HCT116 (cell line): ENCODE measurements around the gene FAM234B. TPM values are rescaled to one million over a fixed set of nuclear protein-coding genes. Genes with fewer than 3 reads are reported as not detected.

Experiments
- ATAC-seq: fragments of 200-7000 bp; cut with Tn5 transposase; 2 replicates; pipeline ENCODE4 v1.9.1; 2020; ENCODE audit warnings: mild to moderate bottlenecking, moderate library complexity
- BruUV-seq: library from RNA; stranded (reverse); fragments of 400-500 nt; replicated peaks from 2 replicates; lab custom pipeline; 2021; lab: Mats Ljungman, UMichigan
- CTCF ChIA-PET: fragments of 300-600 bp; sonication (Branson Sonifier 250); formaldehyde crosslinking; loops from one replicate; lab custom pipeline; 2021; ENCODE audit warnings: antibody characterized with exemption; lab: Charles Lee
- POLR2A ChIA-PET: fragments of 300-600, 350-600 bp; sonication (Branson Sonifier 250); formaldehyde crosslinking; loops from one replicate; lab custom pipeline; 2021; ENCODE audit warnings: antibody characterized with exemption; lab: Charles Lee
- RAD21 ChIA-PET, 2 experiments: fragments of 300-600 bp; sonication (Branson Sonifier 250); formaldehyde crosslinking; loops; one replicate each; lab custom pipeline; 2023; ENCODE audit warnings: low total read pairs in 2 of 2; ENCODE audit not compliant: uncharacterized antibody in 2 of 2, unreplicated experiment in 2 of 2, low non-redundant PET in 1 of 2; lab: Charles Lee
- DNase-seq: peaks from one replicate; pipeline ENCODE4 v3.0.0-alpha.2; 2010; ENCODE audit warnings: low read depth, low spot score
- H2AFZ ChIP-seq: fragments of 200-600 bp; shearing (Covaris generic), sonication (generic); 2 replicates; pipeline ENCODE4 v1.6.1; 2017; ENCODE audit warnings: low read depth, mixed run types, mixed read lengths, antibody characterized with exemption, low read length; ENCODE audit not compliant: poor library complexity, severe bottlenecking
- H3K27ac ChIP-seq: 2 replicates; pipeline ENCODE4 v1.5.1; 2012; ENCODE audit warnings: low read depth, low read length
- H3K27me3 ChIP-seq: fragments of 200-600 bp; sonication (generic); 2 replicates; pipeline ENCODE4 v1.6.1; 2016; ENCODE audit warnings: mixed run types, low read length, mixed read lengths; ENCODE audit not compliant: insufficient read depth
- H3K36me3 ChIP-seq, 2 experiments: fragments of 200-500 bp in 1 of 2; fragments of 200-600 bp in 1 of 2; sonication (Bioruptor generic) in 1 of 2; sonication (generic) in 1 of 2; 2 replicates each; pipeline versions ENCODE4 v1.5.1 to v1.6.1; 2014 to 2016; ENCODE audit warnings: low read length in 2 of 2, inconsistent platforms in 1 of 2, mixed read lengths in 1 of 2, mixed run types in 1 of 2; ENCODE audit not compliant: insufficient read depth in 2 of 2, control insufficient read depth in 1 of 2
- H3K4me1 ChIP-seq, 2 experiments: fragments of 200-600 bp in 1 of 2; sonication (generic) in 1 of 2; 2 replicates each; pipeline versions ENCODE4 v1.5.1 to v1.6.1; 2012 to 2017; ENCODE audit warnings: low read length in 2 of 2, inconsistent platforms in 1 of 2, mild to moderate bottlenecking in 1 of 2, mixed read lengths in 1 of 2, mixed run types in 1 of 2, moderate library complexity in 1 of 2; ENCODE audit not compliant: insufficient read depth in 2 of 2, control insufficient read depth in 1 of 2
- H3K4me2 ChIP-seq: fragments of 200-600 bp; sonication (generic); 2 replicates; pipeline ENCODE4 v1.6.1; 2017; ENCODE audit warnings: mixed run types, low read length, mixed read lengths
- H3K4me3 ChIP-seq, 2 experiments: fragments of 200-600 bp in 1 of 2; sonication (generic) in 1 of 2; replicated peaks in 1 of 2; 2 replicates each; pipeline ENCODE4 v1.5.1; 2011 to 2016; ENCODE audit warnings: low read length in 2 of 2, control low read depth in 1 of 2, low read depth in 1 of 2, mild to moderate bottlenecking in 1 of 2, mixed read lengths in 1 of 2, mixed run types in 1 of 2
- H3K79me2 ChIP-seq: fragments of 200-600 bp; sonication (generic); 2 replicates; pipeline ENCODE4 v1.6.1; 2017; ENCODE audit warnings: mild to moderate bottlenecking, mixed run types, low read length, moderate library complexity, mixed read lengths; ENCODE audit not compliant: insufficient read depth
- H3K9ac ChIP-seq: fragments of 200-600 bp; sonication (generic); 2 replicates; pipeline ENCODE4 v1.6.1; 2016; ENCODE audit warnings: low read length, mixed read lengths
- H3K9me2 ChIP-seq: fragments of 200-600 bp; sonication (generic), shearing (Covaris generic); 2 replicates; pipeline ENCODE4 v1.6.1; 2017; ENCODE audit warnings: mixed run types, mild to moderate bottlenecking, moderate library complexity; ENCODE audit not compliant: insufficient read depth
- H3K9me3 ChIP-seq, 2 experiments: fragments of 200-500 bp in 1 of 2; fragments of 200-600 bp in 1 of 2; sonication (Bioruptor generic) in 1 of 2; sonication (generic) in 1 of 2; 2 replicates each; pipeline ENCODE4 v1.6.1; 2014 to 2017; ENCODE audit warnings: low read length in 2 of 2, mixed read lengths in 2 of 2, inconsistent platforms in 1 of 2, low read depth in 1 of 2, mild to moderate bottlenecking in 1 of 2, mixed run types in 1 of 2, moderate library complexity in 1 of 2; ENCODE audit not compliant: control insufficient read depth in 1 of 2, insufficient read depth in 1 of 2
- H4K20me1 ChIP-seq: fragments of 200-600 bp; sonication (generic), shearing (Covaris generic); 2 replicates; pipeline ENCODE4 v1.6.1; 2017; ENCODE audit warnings: mixed run types, mild to moderate bottlenecking, moderate library complexity; ENCODE audit not compliant: insufficient read depth
- CBX3 ChIP-seq: IDR thresholded peaks from 2 replicates; pipeline ENCODE4 v1.6.1; 2012; ENCODE audit warnings: low read depth
- EGR1 ChIP-seq: IDR thresholded peaks from 2 replicates; pipeline ENCODE4 v1.6.1; 2012; ENCODE audit warnings: low read depth
- ELF1 ChIP-seq: IDR thresholded peaks from 2 replicates; pipeline ENCODE4 v1.6.1; 2012; ENCODE audit warnings: low read depth, borderline replicate concordance
- EZH2phosphoT487 ChIP-seq: fragments of 200-600 bp; IDR thresholded peaks from 2 replicates; pipeline ENCODE4 v1.6.1; 2018; ENCODE audit warnings: antibody characterized with exemption, borderline replicate concordance
- FOSL1 ChIP-seq: IDR thresholded peaks from 2 replicates; pipeline ENCODE4 v1.6.1; 2012; ENCODE audit warnings: low read depth
- POLR2A ChIP-seq: IDR thresholded peaks from 2 replicates; pipeline ENCODE4 v1.7.0; 2011; ENCODE audit warnings: borderline replicate concordance; ENCODE audit not compliant: insufficient read depth, insufficient read length; ENCODE audit errors: extremely low read depth
- POLR2AphosphoS5 ChIP-seq: IDR thresholded peaks from 2 replicates; pipeline ENCODE4 v1.6.1; 2011; ENCODE audit warnings: mild to moderate bottlenecking, low read depth, low read length, moderate library complexity
- TCF7L2 ChIP-seq: IDR thresholded peaks from 2 replicates; pipeline ENCODE4 v1.7.0; 2011; ENCODE audit warnings: borderline replicate concordance, inconsistent platforms; ENCODE audit not compliant: insufficient read depth, insufficient read length; ENCODE audit errors: extremely low read depth
- ZFX ChIP-seq: fragments of 450-650 bp; IDR thresholded peaks from 2 replicates; pipeline ENCODE4 v1.6.1; 2017
- intact Hi-C: fragments of 100-400 bp; cut with micrococcal nuclease; formaldehyde crosslinking; loops from 2 replicates; pipeline ENCODE4 v1.10.0; 2022
- total RNA-seq: library from RNA; stranded (reverse); gene quantifications from one replicate; pipeline ENCODE4 v1.2.1, GENCODE V29; 2021; ENCODE audit not compliant: unreplicated experiment
- TF ChIP-seq, protein P1 (sequence below): IDR thresholded peaks from 2 replicates; pipeline ENCODE4 v1.6.1; 2012
- TF ChIP-seq, protein P2 (sequence below): IDR thresholded peaks from 2 replicates; pipeline ENCODE4 v1.6.1; 2012

Gene FAM234B
- total RNA-seq, 1 experiment from 2014 or later, result 15.9 TPM

DNA sequence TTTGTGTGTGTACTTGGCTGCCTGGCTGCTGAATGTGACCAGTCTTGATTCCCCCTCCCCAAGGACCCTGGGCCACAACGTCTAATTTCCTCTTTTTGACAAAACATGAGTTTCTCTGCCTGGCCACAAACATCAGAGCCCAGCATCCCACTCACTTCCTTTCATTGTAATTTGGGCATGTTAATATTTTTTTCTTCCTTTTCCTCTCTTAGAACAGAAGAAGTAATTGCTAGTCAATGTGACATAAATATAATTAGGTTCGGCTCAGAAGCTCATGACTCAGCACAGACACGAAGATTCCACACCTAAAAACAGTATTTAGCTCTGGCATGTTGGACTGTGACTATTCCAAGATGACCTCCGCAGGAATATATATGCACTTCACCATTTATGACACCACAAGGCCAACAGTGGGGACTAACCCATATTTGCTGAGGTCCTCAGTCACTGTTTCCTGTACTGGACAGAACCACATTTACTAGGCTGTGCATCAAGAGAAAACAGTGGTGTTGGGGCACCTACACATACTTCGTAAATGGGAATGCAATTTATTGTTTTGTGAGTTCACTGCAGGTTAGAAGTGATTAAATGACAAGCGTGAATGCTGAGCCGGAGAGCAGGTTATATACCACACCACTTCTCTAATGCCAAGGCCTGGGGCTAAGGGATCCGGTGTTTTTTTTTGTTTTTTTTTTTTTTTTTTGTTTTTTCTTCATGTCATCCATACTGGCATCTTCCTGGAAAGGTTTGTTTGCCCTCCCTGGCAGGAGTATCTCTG is 55.1 kb downstream of the FAM234B start:
- H2AFZ ChIP-seq, result no peak overlapping the region
- intact Hi-C loops, result loop anchor here (5.0 to 10.0 kb wide), 2 partner anchors 97 to 284 kb away; partner anchors contain the start of genes DDX47 and HEBP1
- H3K36me3 ChIP-seq, result no peaks in the 10 kb centered on the region
- H3K4me1 ChIP-seq, result peaks cover 46 to 86% of the 10 kb centered on the region in 2 experiments
- ChIA-PET CTCF (interaction anchor here (0.6 to 3.2 kb wide), 7 partner anchors 79 to 1068 kb away, joined by 3 to 27 read pairs (median 3); no protein-coding TSS in a partner anchor), RAD21 (interaction anchor here (0.6 to 1.9 kb wide), 5 partner anchors 96 to 137 kb away, joined by 4 to 14 read pairs (median 5); no protein-coding TSS in a partner anchor), POLR2A (interaction anchor here (0.6 to 1.9 kb wide), 4 partner anchors 102 to 113 kb away, joined by 3 to 4 read pairs (median 3); no protein-coding TSS in a partner anchor)
- H3K9me3 ChIP-seq, result no peaks in the 10 kb centered on the region
- peak overlapping the region; percentile 88 for H3K4me2 ChIP-seq
- BruUV-seq, result no TSS peak
- DNase-seq, result no peak
- no peak; the same call in none of the 2 replicates for ATAC-seq
- no peaks in the 10 kb centered on the region for H3K27me3 ChIP-seq
- no peaks in the 10 kb centered on the region for H3K79me2 ChIP-seq
- TF ChIP-seq FOSL1, result no peak
- TF ChIP-seq, protein P1, sequence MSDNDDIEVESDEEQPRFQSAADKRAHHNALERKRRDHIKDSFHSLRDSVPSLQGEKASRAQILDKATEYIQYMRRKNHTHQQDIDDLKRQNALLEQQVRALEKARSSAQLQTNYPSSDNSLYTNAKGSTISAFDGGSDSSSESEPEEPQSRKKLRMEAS, result no peak
- peak overlapping the region; percentile 83 for H3K9ac ChIP-seq
- peak overlapping the region; percentile 92 for H3K27ac ChIP-seq
- no peaks in the 10 kb centered on the region for H4K20me1 ChIP-seq
- H3K4me3 ChIP-seq, result peak overlapping the region in 1 of 2 experiments; percentile 38; a peak in 2 of 4 replicates
- no peaks in the 10 kb centered on the region for H3K9me2 ChIP-seq

DNA sequence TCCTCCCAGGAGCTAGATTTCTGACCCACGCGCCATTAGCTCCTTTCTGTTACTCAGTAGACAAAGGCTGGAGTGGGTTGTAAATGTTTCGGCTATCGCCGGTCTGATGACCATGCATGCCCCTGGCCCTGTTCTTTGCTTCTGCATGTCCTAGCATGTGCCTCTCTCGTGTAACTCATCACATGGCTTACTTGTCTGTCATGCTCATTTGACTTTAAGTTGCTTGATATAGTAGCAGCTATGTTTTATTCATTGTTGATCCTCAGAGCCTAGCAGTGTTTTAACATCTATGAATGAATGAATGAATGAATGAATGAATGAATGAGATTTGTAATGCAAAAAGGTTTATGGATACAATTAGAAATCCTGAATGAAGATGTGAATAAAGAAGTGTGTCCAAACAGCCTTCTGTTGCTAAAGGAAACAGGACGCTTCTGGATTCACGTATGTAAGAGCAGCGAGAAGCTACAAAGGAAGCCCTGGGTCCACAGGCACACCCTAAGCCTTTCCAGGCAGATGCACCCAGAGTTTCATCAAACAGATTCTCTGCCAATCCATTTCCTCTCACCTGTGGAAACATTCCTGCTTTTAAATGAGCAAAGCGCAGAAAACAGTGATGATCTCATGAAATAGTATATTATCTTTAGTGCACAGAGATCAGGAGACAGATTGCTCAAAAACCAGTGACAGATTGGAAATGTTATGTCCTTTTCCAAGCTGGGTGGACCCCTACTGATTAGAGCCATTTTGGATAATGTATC is 55.8 kb downstream of the FAM234B start:
- POLR2A ChIA-PET, result interaction anchor here (1.0 to 2.0 kb wide), 4 partner anchors 101 to 112 kb away, joined by 3 to 11 read pairs (median 4); no protein-coding TSS in a partner anchor
- intact Hi-C loops, result loop anchor here (5.0 to 10.0 kb wide), 2 partner anchors 98 to 285 kb away; partner anchors contain the start of genes DDX47 and HEBP1
- DNase-seq, result no peak

More for the DNA sequence above, 55.8 kb downstream of the FAM234B start:
- Histone ChIP-seq H4K20me1 (no peaks in the 10 kb centered on the region), H3K4me2 (peak overlapping the region; percentile 88), H3K9me2 (no peaks in the 10 kb centered on the region), H3K79me2 (no peaks in the 10 kb centered on the region), H3K36me3 (no peaks in the 10 kb centered on the region), H3K27me3 (no peaks in the 10 kb centered on the region), H3K9ac (peak overlapping the region; percentile 83), H3K4me1 (peaks cover 44 to 78% of the 10 kb centered on the region in 2 experiments), H3K9me3 (no peaks in the 10 kb centered on the region), H2AFZ (no peak overlapping the region), H3K27ac (peak overlapping the region; percentile 92; the same call in 1 of the 2 replicates), H3K4me3 (peak overlapping the region in 1 of 2 experiments; percentile 64; a peak in 1 of 4 replicates)
- ChIA-PET RAD21 (interaction anchor here (0.6 to 1.9 kb wide), 4 partner anchors 95 to 136 kb away, joined by 3 to 14 read pairs (median 4); no protein-coding TSS in a partner anchor), CTCF (interaction anchor here (0.6 to 3.2 kb wide), 4 partner anchors 89 to 1067 kb away, joined by 3 to 27 read pairs (median 8); no protein-coding TSS in a partner anchor)
- no peak for ATAC-seq
- TF ChIP-seq ELF1, result no peak
- no peak for TF ChIP-seq CBX3
- TF ChIP-seq, protein P2, sequence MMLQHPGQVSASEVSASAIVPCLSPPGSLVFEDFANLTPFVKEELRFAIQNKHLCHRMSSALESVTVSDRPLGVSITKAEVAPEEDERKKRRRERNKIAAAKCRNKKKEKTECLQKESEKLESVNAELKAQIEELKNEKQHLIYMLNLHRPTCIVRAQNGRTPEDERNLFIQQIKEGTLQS, result no peak
- TF ChIP-seq TCF7L2, result no peak
- no peak for TF ChIP-seq ZFX
- TF ChIP-seq POLR2AphosphoS5, result no peak
- TF ChIP-seq EGR1, result no peak
- no peak for TF ChIP-seq EZH2phosphoT487
- TF ChIP-seq POLR2A, result no peak
- TF ChIP-seq, protein P1, result no peak
- BruUV-seq, result no TSS peak
